ENCODE data around the gene DEK.
"Not testable (repeated sequence)": the region's sequence is repeated elsewhere in the genome, so short reads cannot be mapped to it uniquely, and the experiment has no call there.

DEK gene

GRCh38 chr6:18187701-18188100 is 76.6 kb downstream of the DEK start:
- no peak for DNase-seq

DNA sequence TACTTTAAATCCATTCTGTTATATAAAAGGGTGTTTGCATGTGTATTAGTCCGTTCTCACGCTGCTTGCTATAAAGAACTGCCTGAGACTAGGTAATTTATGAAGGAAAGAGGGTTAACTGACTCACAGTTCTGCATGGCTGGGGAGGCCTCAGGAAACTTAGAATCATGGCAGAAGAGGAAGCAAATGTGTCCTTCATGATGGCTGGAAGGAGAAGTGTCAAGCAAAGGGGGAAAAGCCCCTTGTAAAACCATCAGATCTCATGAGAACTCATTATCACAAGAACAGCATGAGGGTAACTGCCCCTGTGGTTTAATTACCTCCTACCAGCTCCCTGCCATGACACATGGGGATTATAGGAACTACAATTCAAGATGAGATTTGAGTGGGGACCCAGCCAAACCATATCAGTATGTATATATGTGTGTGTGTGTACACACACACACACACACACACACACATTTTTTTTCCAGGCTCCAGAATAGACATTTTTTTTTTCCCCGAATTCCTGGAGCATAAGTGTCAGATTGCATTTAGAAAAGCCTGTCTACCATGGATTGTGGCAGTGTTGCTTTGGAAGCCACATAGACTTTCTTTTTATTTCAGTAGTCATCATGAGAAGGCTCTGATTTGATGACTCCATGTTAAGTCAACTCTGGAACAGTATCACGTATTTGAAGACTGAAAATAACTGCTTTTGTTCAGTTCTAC is 77.6 kb downstream of the DEK start:
- no peak for DNase-seq

DNA sequence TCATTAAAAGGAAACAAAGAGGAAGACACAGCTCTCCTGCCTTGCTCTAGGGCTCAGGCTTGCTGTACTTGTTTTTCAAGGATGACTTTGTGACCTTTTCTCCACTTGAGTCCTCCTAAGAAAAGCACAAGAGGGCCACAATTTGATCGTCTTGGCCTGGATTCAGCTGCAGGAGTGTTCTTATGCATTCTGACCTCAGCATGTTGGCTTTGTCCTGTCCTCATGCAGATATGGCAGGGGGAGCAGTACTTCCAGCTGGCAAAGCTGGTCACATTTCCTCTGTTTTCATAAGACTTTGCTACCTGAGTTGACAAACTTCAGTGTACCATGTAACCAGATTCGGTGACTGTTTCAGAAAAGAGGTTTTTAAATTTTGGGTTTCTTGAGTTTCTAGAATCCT is 78.3 kb downstream of the DEK start:
- DNase-seq = no peak

DNA sequence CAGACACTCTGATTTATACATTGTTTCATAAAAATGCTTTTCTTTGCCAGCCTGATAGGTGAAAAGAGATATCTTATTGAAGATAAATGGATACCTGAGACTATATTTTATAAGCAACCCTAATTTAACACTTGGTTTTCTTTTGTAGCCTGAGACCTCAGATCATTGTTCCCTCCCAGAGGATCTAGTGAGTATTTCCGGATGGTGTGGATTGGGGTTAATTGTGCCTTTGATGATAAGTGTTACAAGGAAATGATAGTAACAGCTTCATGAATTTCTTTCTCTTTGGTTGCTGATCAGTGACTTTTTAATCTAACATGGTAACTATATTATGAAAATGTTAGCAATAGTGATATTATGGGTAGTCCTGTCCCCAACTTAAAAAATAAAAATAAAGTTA is 78.7 kb downstream of the DEK start:
- DNase-seq = no peak

- no peak for DNase-seq
These were observed 80.6 kb downstream of the DEK start for GRCh38 chr6:18183766-18184165.

DNA sequence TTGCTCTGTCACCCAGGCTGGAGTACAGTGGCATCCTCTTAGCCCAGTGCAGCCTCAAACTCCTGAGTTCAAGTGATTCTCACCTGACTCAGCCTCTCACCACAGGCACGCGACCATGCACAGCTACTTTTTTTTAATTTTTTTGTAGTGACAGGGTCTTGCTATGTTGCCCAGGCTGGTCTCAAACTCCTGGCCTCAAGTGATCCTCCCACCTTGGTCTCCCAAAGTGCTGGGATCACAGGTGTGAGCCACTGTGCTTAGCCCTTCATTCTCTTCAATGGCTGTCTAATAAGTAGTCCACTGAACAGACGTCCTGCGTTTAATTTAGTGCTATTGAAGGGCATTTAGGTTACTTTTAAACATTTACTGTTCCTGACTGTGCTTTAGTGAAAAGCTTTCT is 81.8 kb downstream of the DEK start:
- no peak for DNase-seq

GRCh38 chr6:18179770-18180356 is 84.5 kb downstream of the DEK start:
- DNase-seq = peak; percentile 20

DNA sequence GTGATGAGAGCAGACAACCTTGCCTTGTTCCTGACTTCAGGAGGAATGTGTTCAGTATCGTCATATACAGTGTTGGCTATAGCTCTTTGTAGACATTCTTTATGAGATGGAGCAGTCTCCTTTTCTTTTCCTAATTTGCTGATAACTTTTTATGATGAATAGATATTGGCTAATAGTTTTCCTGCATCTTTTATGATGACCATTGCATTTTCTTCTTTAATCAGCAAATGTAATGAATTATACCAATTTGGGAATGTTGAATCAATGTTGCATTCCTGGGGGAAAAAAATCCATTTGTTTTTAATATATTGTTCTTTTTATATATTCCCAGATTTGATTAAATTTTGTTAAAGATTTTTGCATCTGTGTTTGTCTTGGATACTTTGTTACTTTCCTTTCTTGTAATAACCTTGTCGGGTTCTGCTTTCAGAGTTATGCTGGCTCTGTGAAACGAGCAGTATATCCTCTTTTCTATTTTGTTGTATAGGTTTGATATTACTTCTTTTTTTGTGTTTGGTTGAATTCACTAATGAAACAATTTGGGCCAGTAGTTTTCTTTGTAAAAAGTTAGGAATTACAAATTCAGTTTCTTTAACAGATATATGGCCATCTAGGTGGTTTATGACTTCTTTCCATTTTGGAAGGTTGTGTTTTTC is 85.2 kb downstream of the DEK start:
- no peak for DNase-seq

- DNase-seq = no peak
These were observed 86.9 kb downstream of the DEK start for GRCh38 chr6:18177286-18177965.

- not testable (repeated sequence) for DNase-seq
These were observed 88.1 kb downstream of the DEK start for GRCh38 chr6:18176198-18176597.

All from midbrain (tissue), 1 donor.